Stimulated activated CD4-positive, alpha-beta T cell treated with anti-CD3 and anti-CD28 coated beads, Interleukin-12 subunit alpha, Interleukin-12 subunit beta, amount 100 ng/mL, for 24 hours (primary cell): ENCODE data around the gene A1BG.
"Not testable (repeated sequence)": the region's sequence is repeated elsewhere in the genome, so short reads cannot be mapped to it uniquely, and the experiment has no call there.

ENCODE experiments used
- DNase-seq, 2 experiments: peaks; one replicate each; pipeline ENCODE4 v3.0.0-alpha.2; 2020; ENCODE audit warnings: low read depth in 2 of 2

Gene A1BG

GRCh38 chr19:58385891-58386575 is 32.7 kb upstream of the A1BG start:
- peak in 1 of 2 experiments; percentile 25 for DNase-seq

- DNase-seq, result no peak
Measured at GRCh38 chr19:58385313-58385890, 32.1 kb upstream of the A1BG start.

GRCh38 chr19:58382997-58383603 is 29.8 kb upstream of the A1BG start:
- DNase-seq, result no peak

- no peak for DNase-seq
Measured at GRCh38 chr19:58381460-58382212, 28.3 kb upstream of the A1BG start.

- DNase-seq, result peak; percentile 94 to 95
Measured at GRCh38 chr19:58380662-58381459, 27.6 kb upstream of the A1BG start, which contains the start of gene ZNF837. Gene ZNF837, minus strand, starts transcription at chr19:58381030. Its CDS starts 11,698 bp downstream, at chr19:58369332.

- DNase-seq, result no peak
Measured at GRCh38 chr19:58380037-58380661, 26.9 kb upstream of the A1BG start.

- DNase-seq, result no peak
Measured at GRCh38 chr19:58379246-58379645, 26.0 kb upstream of the A1BG start.

- not testable (repeated sequence) for DNase-seq
Measured at GRCh38 chr19:58376724-58377123, 23.4 kb upstream of the A1BG start.

- no peak for DNase-seq
Measured at GRCh38 chr19:58374200-58374599, 20.9 kb upstream of the A1BG start.

- no peak for DNase-seq
Measured at GRCh38 chr19:58372311-58373133, 19.2 kb upstream of the A1BG start.

- DNase-seq, result no peak
Measured at GRCh38 chr19:58368561-58369360, 15.5 kb upstream of the A1BG start.

GRCh38 chr19:58367698-58368454 is 14.6 kb upstream of the A1BG start:
- DNase-seq, result no peak

GRCh38 chr19:58366585-58367430 is 13.5 kb upstream of the A1BG start:
- no peak for DNase-seq

GRCh38 chr19:58364146-58364545 is 10.9 kb upstream of the A1BG start:
- DNase-seq, result no peak

- DNase-seq, result peak; percentile 92 to 96
Measured at GRCh38 chr19:58362272-58362994, 9.1 kb upstream of the A1BG start, which contains the start of gene ZNF497. Gene ZNF497, minus strand, starts transcription at chr19:58362751. Its CDS starts 5,116 bp downstream, at chr19:58357635.

GRCh38 chr19:58361900-58362271 is 8.6 kb upstream of the A1BG start:
- peak in 1 of 2 experiments; percentile 41 for DNase-seq
